Activated CD8-positive, alpha-beta memory T cell treated with anti-CD3 and anti-CD28 coated beads, Interleukin-2, amount 10 ng/mL, durations not matched to agents 7 days and 5 days (primary cell): ENCODE measurements around the gene LRRC38. TPM values are rescaled to one million over a fixed set of nuclear protein-coding genes. Genes with fewer than 3 reads are reported as not detected.

ENCODE experiments used
- ATAC-seq: fragments of 150-1000 bp; cut with Tn5 transposase; one replicate; pipeline ENCODE4 v1.10.0; 2021; ENCODE audit warnings: moderate library complexity
- CTCF ChIA-PET: fragments of 350-600 bp; sonication (Branson Sonifier 250); formaldehyde crosslinking; loops from one replicate; lab custom pipeline; 2021; ENCODE audit warnings: antibody characterized with exemption; lab: Charles Lee
- DNase-seq: peaks from one replicate; pipeline ENCODE4 v3.0.0-alpha.2; 2020
- H3K27ac Mint-ChIP-seq: one replicate; pipeline ENCODE4 v1.8.0; 2021; ENCODE audit warnings: mild to moderate bottlenecking, mixed read lengths
- H3K27me3 Mint-ChIP-seq: one replicate; pipeline ENCODE4 v1.8.0; 2021; ENCODE audit warnings: mixed read lengths
- H3K36me3 Mint-ChIP-seq: one replicate; pipeline ENCODE4 v1.8.0; 2021; ENCODE audit warnings: mild to moderate bottlenecking, mixed read lengths
- H3K4me1 Mint-ChIP-seq: one replicate; pipeline ENCODE4 v1.8.0; 2021; ENCODE audit warnings: mixed read lengths
- H3K4me3 Mint-ChIP-seq: one replicate; pipeline ENCODE4 v1.8.0; 2021; ENCODE audit warnings: mild to moderate bottlenecking, moderate library complexity, mixed read lengths
- H3K9me3 Mint-ChIP-seq: one replicate; pipeline ENCODE4 v1.8.0; 2022; ENCODE audit warnings: low read depth, mixed read lengths
- total RNA-seq, 2 experiments: library from RNA; stranded (reverse); gene quantifications; one replicate each; pipeline ENCODE4 v1.2.3, GENCODE V29; 2021

LRRC38 gene
- total RNA-seq, 2 experiments from 2014 or later = not detected

GRCh38 chr1:13507075-13507474 lies 6.7 kb downstream of the LRRC38 start:
- H3K4me3 Mint-ChIP-seq = no peak overlapping the region
- CTCF ChIA-PET = no interaction called here
- peaks cover 5% of the 10 kb centered on the region for H3K27me3 Mint-ChIP-seq
- no peaks in the 10 kb centered on the region for H3K36me3 Mint-ChIP-seq
- no peaks in the 10 kb centered on the region for H3K9me3 Mint-ChIP-seq
- DNase-seq (no peak), ATAC-seq (no peak)
- no peaks in the 10 kb centered on the region for H3K4me1 Mint-ChIP-seq
- no peak overlapping the region for H3K27ac Mint-ChIP-seq

GRCh38 chr1:13505020-13505419 lies 8.8 kb downstream of the LRRC38 start:
- no peak for ATAC-seq
- Mint-ChIP-seq H3K4me1 (no peaks in the 10 kb centered on the region), H3K4me3 (no peak overlapping the region), H3K27me3 (no peaks in the 10 kb centered on the region), H3K27ac (no peak overlapping the region), H3K36me3 (no peaks in the 10 kb centered on the region), H3K9me3 (no peaks in the 10 kb centered on the region)
- CTCF ChIA-PET = no interaction called here
- no peak for DNase-seq

GRCh38 chr1:13500806-13501205 lies 13.0 kb downstream of the LRRC38 start:
- CTCF ChIA-PET = no interaction called here
- Mint-ChIP-seq H3K4me3 (no peak overlapping the region), H3K9me3 (no peaks in the 10 kb centered on the region), H3K36me3 (no peaks in the 10 kb centered on the region), H3K27me3 (no peaks in the 10 kb centered on the region), H3K4me1 (no peaks in the 10 kb centered on the region), H3K27ac (no peak overlapping the region)
- ATAC-seq (no peak), DNase-seq (no peak)

- H3K4me1 Mint-ChIP-seq = no peaks in the 10 kb centered on the region
- H3K27me3 Mint-ChIP-seq = no peaks in the 10 kb centered on the region
- no peaks in the 10 kb centered on the region for H3K36me3 Mint-ChIP-seq
- no peak overlapping the region for H3K27ac Mint-ChIP-seq
- CTCF ChIA-PET = no interaction called here
- DNase-seq (no peak), ATAC-seq (no peak)
- no peak overlapping the region for H3K4me3 Mint-ChIP-seq
- H3K9me3 Mint-ChIP-seq = no peaks in the 10 kb centered on the region
Measured at GRCh38 chr1:13499422-13499821, 14.4 kb downstream of the LRRC38 start.

GRCh38 chr1:13498553-13498952 lies 15.2 kb downstream of the LRRC38 start:
- no peak for ATAC-seq
- DNase-seq = no peak
- no peaks in the 10 kb centered on the region for H3K27me3 Mint-ChIP-seq
- H3K36me3 Mint-ChIP-seq = no peaks in the 10 kb centered on the region
- no peak overlapping the region for H3K4me3 Mint-ChIP-seq
- CTCF ChIA-PET = no interaction called here
- H3K9me3 Mint-ChIP-seq = no peaks in the 10 kb centered on the region
- H3K27ac Mint-ChIP-seq = no peak overlapping the region
- no peaks in the 10 kb centered on the region for H3K4me1 Mint-ChIP-seq

GRCh38 chr1:13495186-13495585 lies 18.6 kb downstream of the LRRC38 start:
- H3K4me1 Mint-ChIP-seq = no peaks in the 10 kb centered on the region
- ATAC-seq (no peak), DNase-seq (no peak)
- no peak overlapping the region for H3K4me3 Mint-ChIP-seq
- H3K9me3 Mint-ChIP-seq = no peaks in the 10 kb centered on the region
- H3K27me3 Mint-ChIP-seq = no peaks in the 10 kb centered on the region
- H3K27ac Mint-ChIP-seq = no peak overlapping the region
- H3K36me3 Mint-ChIP-seq = no peaks in the 10 kb centered on the region
- CTCF ChIA-PET = no interaction called here

- no peak for ATAC-seq
- DNase-seq = no peak
- Mint-ChIP-seq H3K27ac (no peak overlapping the region), H3K4me1 (no peaks in the 10 kb centered on the region), H3K9me3 (no peaks in the 10 kb centered on the region), H3K36me3 (no peaks in the 10 kb centered on the region), H3K4me3 (no peak overlapping the region), H3K27me3 (no peaks in the 10 kb centered on the region)
- CTCF ChIA-PET = no interaction called here
Measured at GRCh38 chr1:13494712-13495111, 19.1 kb downstream of the LRRC38 start.

GRCh38 chr1:13494025-13494424 lies 19.8 kb downstream of the LRRC38 start:
- H3K27ac Mint-ChIP-seq = no peak overlapping the region
- no peak overlapping the region for H3K4me3 Mint-ChIP-seq
- no peaks in the 10 kb centered on the region for H3K4me1 Mint-ChIP-seq
- no peaks in the 10 kb centered on the region for H3K36me3 Mint-ChIP-seq
- no peaks in the 10 kb centered on the region for H3K27me3 Mint-ChIP-seq
- no peaks in the 10 kb centered on the region for H3K9me3 Mint-ChIP-seq
- CTCF ChIA-PET = no interaction called here
- DNase-seq (no peak), ATAC-seq (no peak)

GRCh38 chr1:13492711-13493110 lies 21.1 kb downstream of the LRRC38 start:
- Mint-ChIP-seq H3K9me3 (no peaks in the 10 kb centered on the region), H3K27ac (no peak overlapping the region), H3K27me3 (peaks cover under 1% of the 10 kb centered on the region), H3K36me3 (no peaks in the 10 kb centered on the region), H3K4me3 (no peak overlapping the region), H3K4me1 (no peaks in the 10 kb centered on the region)
- ATAC-seq (no peak), DNase-seq (no peak)
- CTCF ChIA-PET = no interaction called here

GRCh38 chr1:13487957-13488356 lies 25.8 kb downstream of the LRRC38 start:
- ATAC-seq = no peak
- no peaks in the 10 kb centered on the region for H3K36me3 Mint-ChIP-seq
- H3K27me3 Mint-ChIP-seq = peaks cover 10% of the 10 kb centered on the region
- H3K27ac Mint-ChIP-seq = no peak overlapping the region
- DNase-seq = no peak
- no peak overlapping the region for H3K4me3 Mint-ChIP-seq
- H3K4me1 Mint-ChIP-seq = no peaks in the 10 kb centered on the region
- H3K9me3 Mint-ChIP-seq = no peaks in the 10 kb centered on the region
- CTCF ChIA-PET = no interaction called here

- CTCF ChIA-PET = no interaction called here
- Mint-ChIP-seq H3K4me3 (no peak overlapping the region), H3K27me3 (peaks cover 10% of the 10 kb centered on the region), H3K36me3 (no peaks in the 10 kb centered on the region), H3K4me1 (no peaks in the 10 kb centered on the region), H3K9me3 (no peaks in the 10 kb centered on the region), H3K27ac (no peak overlapping the region)
- ATAC-seq (no peak), DNase-seq (no peak)
Measured at GRCh38 chr1:13487143-13487868, 26.5 kb downstream of the LRRC38 start.

- Mint-ChIP-seq H3K27me3 (peaks cover 13% of the 10 kb centered on the region), H3K4me3 (no peak overlapping the region), H3K36me3 (no peaks in the 10 kb centered on the region), H3K4me1 (peaks cover 6% of the 10 kb centered on the region), H3K27ac (no peak overlapping the region), H3K9me3 (no peaks in the 10 kb centered on the region)
- ATAC-seq = no peak
- DNase-seq = no peak
- CTCF ChIA-PET = no interaction called here
Measured at GRCh38 chr1:13483946-13484345, 29.9 kb downstream of the LRRC38 start.

- H3K36me3 Mint-ChIP-seq = no peaks in the 10 kb centered on the region
- DNase-seq (no peak), ATAC-seq (no peak)
- CTCF ChIA-PET = no interaction called here
- no peak overlapping the region for H3K4me3 Mint-ChIP-seq
- peaks cover 6% of the 10 kb centered on the region for H3K4me1 Mint-ChIP-seq
- peaks cover 11% of the 10 kb centered on the region for H3K27me3 Mint-ChIP-seq
- no peak overlapping the region for H3K27ac Mint-ChIP-seq
- H3K9me3 Mint-ChIP-seq = no peaks in the 10 kb centered on the region
Measured at GRCh38 chr1:13482600-13482999, 31.2 kb downstream of the LRRC38 start.

- Mint-ChIP-seq H3K27me3 (peaks cover 3% of the 10 kb centered on the region), H3K9me3 (no peaks in the 10 kb centered on the region), H3K4me1 (peaks cover 6% of the 10 kb centered on the region), H3K36me3 (no peaks in the 10 kb centered on the region), H3K4me3 (no peak overlapping the region), H3K27ac (no peak overlapping the region)
- ATAC-seq = no peak
- DNase-seq = no peak
- CTCF ChIA-PET = no interaction called here
Measured at GRCh38 chr1:13479171-13479856, 34.5 kb downstream of the LRRC38 start.
